Central memory CD8-positive, alpha-beta T cell (primary cell): ENCODE data around the gene AQP2.

Experiments
- ATAC-seq: fragments of 150-1000 bp; cut with Tn5 transposase; replicated peaks from 2 replicates; pipeline ENCODE4 v1.10.0; 2022; ENCODE audit warnings: mild to moderate bottlenecking, moderate FRiP score, moderate number of reproducible peaks; ENCODE audit not compliant: poor library complexity, severe bottlenecking; ENCODE audit errors: extremely low read depth
- DNase-seq, 2 donors: peaks; one replicate each; pipeline ENCODE4 v3.0.0; 2021; ENCODE audit warnings: low spot score in 2 of 2
- H3K27ac Mint-ChIP-seq: one replicate; pipeline ENCODE4 v1.8.0; 2022; ENCODE audit warnings: low read depth, mild to moderate bottlenecking, moderate library complexity, mixed read lengths
- H3K27me3 Mint-ChIP-seq: one replicate; pipeline ENCODE4 v1.8.0; 2022; ENCODE audit warnings: mixed read lengths
- H3K36me3 Mint-ChIP-seq: one replicate; pipeline ENCODE4 v1.8.0; 2022; ENCODE audit warnings: mild to moderate bottlenecking, moderate library complexity, mixed read lengths; ENCODE audit not compliant: insufficient read depth
- H3K4me1 Mint-ChIP-seq: one replicate; pipeline ENCODE4 v1.8.0; 2022; ENCODE audit warnings: mixed read lengths
- H3K4me3 Mint-ChIP-seq: one replicate; pipeline ENCODE4 v1.8.0; 2022; ENCODE audit warnings: mild to moderate bottlenecking, moderate library complexity, mixed read lengths
- H3K9me3 Mint-ChIP-seq: one replicate; pipeline ENCODE4 v1.8.0; 2022; ENCODE audit warnings: mixed read lengths

Gene AQP2

GRCh38 chr12:49910331-49911212, 40.0 kb upstream of the AQP2 start:
- peaks cover 16% of the 10 kb centered on the region for H3K27me3 Mint-ChIP-seq
- no peak overlapping the region for H3K27ac Mint-ChIP-seq
- DNase-seq (no peak), ATAC-seq (no peak)
- no peak overlapping the region for H3K4me3 Mint-ChIP-seq
- H3K36me3 Mint-ChIP-seq: no peaks in the 10 kb centered on the region
- H3K4me1 Mint-ChIP-seq: no peaks in the 10 kb centered on the region
- H3K9me3 Mint-ChIP-seq: no peaks in the 10 kb centered on the region

GRCh38 chr12:49911213-49911605, 39.3 kb upstream of the AQP2 start:
- Mint-ChIP-seq H3K4me1 (no peaks in the 10 kb centered on the region), H3K27me3 (peaks cover 10% of the 10 kb centered on the region), H3K9me3 (no peaks in the 10 kb centered on the region), H3K36me3 (no peaks in the 10 kb centered on the region), H3K27ac (no peak overlapping the region), H3K4me3 (no peak overlapping the region)
- DNase-seq: no peak
- no peak for ATAC-seq

- no peak for DNase-seq
- H3K27me3 Mint-ChIP-seq: peaks cover 14% of the 10 kb centered on the region
- H3K4me1 Mint-ChIP-seq: no peaks in the 10 kb centered on the region
These were observed 37.9 kb upstream of the AQP2 start for GRCh38 chr12:49912345-49913255.

GRCh38 chr12:49916129-49916919, 34.2 kb upstream of the AQP2 start:
- DNase-seq (no peak), ATAC-seq (no peak)
- no peaks in the 10 kb centered on the region for H3K36me3 Mint-ChIP-seq
- H3K27me3 Mint-ChIP-seq: peaks cover 12% of the 10 kb centered on the region
- no peaks in the 10 kb centered on the region for H3K9me3 Mint-ChIP-seq
- no peaks in the 10 kb centered on the region for H3K4me1 Mint-ChIP-seq
- H3K4me3 Mint-ChIP-seq: no peak overlapping the region
- H3K27ac Mint-ChIP-seq: no peak overlapping the region

More at GRCh38 chr12:49912345-49913255, 37.9 kb upstream of the AQP2 start:
- no peak for ATAC-seq
- no peak overlapping the region for H3K4me3 Mint-ChIP-seq
- no peaks in the 10 kb centered on the region for H3K9me3 Mint-ChIP-seq
- H3K36me3 Mint-ChIP-seq: no peaks in the 10 kb centered on the region
- no peak overlapping the region for H3K27ac Mint-ChIP-seq

GRCh38 chr12:49917166-49917787, 33.3 kb upstream of the AQP2 start:
- no peak overlapping the region for H3K4me3 Mint-ChIP-seq
- peaks cover 12% of the 10 kb centered on the region for H3K27me3 Mint-ChIP-seq
- ATAC-seq (no peak), DNase-seq (no peak)
- H3K36me3 Mint-ChIP-seq: no peaks in the 10 kb centered on the region
- H3K27ac Mint-ChIP-seq: no peak overlapping the region
- H3K4me1 Mint-ChIP-seq: no peaks in the 10 kb centered on the region
- H3K9me3 Mint-ChIP-seq: no peaks in the 10 kb centered on the region

- no peaks in the 10 kb centered on the region for H3K36me3 Mint-ChIP-seq
- no peak for ATAC-seq
- H3K27me3 Mint-ChIP-seq: peaks cover 12% of the 10 kb centered on the region
- no peak overlapping the region for H3K4me3 Mint-ChIP-seq
- no peaks in the 10 kb centered on the region for H3K4me1 Mint-ChIP-seq
- DNase-seq: no peak
- no peak overlapping the region for H3K27ac Mint-ChIP-seq
- H3K9me3 Mint-ChIP-seq: no peaks in the 10 kb centered on the region
These were observed 32.8 kb upstream of the AQP2 start for GRCh38 chr12:49917788-49918173.

GRCh38 chr12:49920241-49920914, 30.2 kb upstream of the AQP2 start:
- ATAC-seq (no peak), DNase-seq (no peak)
- Mint-ChIP-seq H3K36me3 (no peaks in the 10 kb centered on the region), H3K27ac (no peak overlapping the region), H3K4me3 (no peak overlapping the region), H3K27me3 (peaks cover 12% of the 10 kb centered on the region), H3K4me1 (no peaks in the 10 kb centered on the region), H3K9me3 (no peaks in the 10 kb centered on the region)

- ATAC-seq: no peak
- Mint-ChIP-seq H3K27ac (no peak overlapping the region), H3K36me3 (no peaks in the 10 kb centered on the region), H3K4me1 (no peaks in the 10 kb centered on the region), H3K4me3 (no peak overlapping the region), H3K9me3 (no peaks in the 10 kb centered on the region), H3K27me3 (peaks cover 12% of the 10 kb centered on the region)
- no peak for DNase-seq
These were observed 29.6 kb upstream of the AQP2 start for GRCh38 chr12:49920915-49921286.

- ATAC-seq (no peak), DNase-seq (no peak)
- H3K36me3 Mint-ChIP-seq: no peaks in the 10 kb centered on the region
- no peaks in the 10 kb centered on the region for H3K9me3 Mint-ChIP-seq
- no peak overlapping the region for H3K27ac Mint-ChIP-seq
- no peaks in the 10 kb centered on the region for H3K4me1 Mint-ChIP-seq
- no peak overlapping the region for H3K4me3 Mint-ChIP-seq
- peaks cover 12% of the 10 kb centered on the region for H3K27me3 Mint-ChIP-seq
These were observed 29.2 kb upstream of the AQP2 start for GRCh38 chr12:49921299-49921698.

GRCh38 chr12:49921936-49922335, 28.6 kb upstream of the AQP2 start:
- no peak overlapping the region for H3K27ac Mint-ChIP-seq
- no peaks in the 10 kb centered on the region for H3K36me3 Mint-ChIP-seq
- H3K4me3 Mint-ChIP-seq: no peak overlapping the region
- H3K4me1 Mint-ChIP-seq: no peaks in the 10 kb centered on the region
- peaks cover 8% of the 10 kb centered on the region for H3K27me3 Mint-ChIP-seq
- no peaks in the 10 kb centered on the region for H3K9me3 Mint-ChIP-seq
- ATAC-seq (no peak), DNase-seq (no peak)

GRCh38 chr12:49922349-49923034, 28.0 kb upstream of the AQP2 start:
- no peaks in the 10 kb centered on the region for H3K9me3 Mint-ChIP-seq
- no peaks in the 10 kb centered on the region for H3K36me3 Mint-ChIP-seq
- H3K4me3 Mint-ChIP-seq: no peak overlapping the region
- no peak overlapping the region for H3K27ac Mint-ChIP-seq
- DNase-seq: no peak
- H3K27me3 Mint-ChIP-seq: peaks cover 2% of the 10 kb centered on the region
- H3K4me1 Mint-ChIP-seq: no peaks in the 10 kb centered on the region
- no peak for ATAC-seq
